Activated T-helper 1 cell treated with anti-CD3 and anti-CD28 coated beads, Interleukin-12 subunit alpha, Interleukin-12 subunit beta, Interleukin-2, Interleukin-4 antibody, amounts not matched to agents 30 ng/mL and 10 ng/mL and 1 ng/mL, durations not matched to agents 14 hours and 24 hours and 36 hours (primary cell): ENCODE results near the gene DNASE1L3. TPM values are rescaled to one million over a fixed set of nuclear protein-coding genes. Genes with fewer than 3 reads are reported as not detected.

Experiments
- DNase-seq: peaks from one replicate; pipeline ENCODE4 v3.0.0; 2021; ENCODE audit warnings: low spot score
- H3K27ac Mint-ChIP-seq: one replicate; pipeline ENCODE4 v1.8.0; 2021; ENCODE audit warnings: mild to moderate bottlenecking, mixed read lengths
- H3K27me3 Mint-ChIP-seq: one replicate; pipeline ENCODE4 v1.8.0; 2022; ENCODE audit warnings: mild to moderate bottlenecking, moderate library complexity, mixed read lengths; ENCODE audit not compliant: insufficient read depth
- H3K36me3 Mint-ChIP-seq: one replicate; pipeline ENCODE4 v1.8.0; 2021; ENCODE audit warnings: low read depth, mixed read lengths
- H3K4me1 Mint-ChIP-seq: one replicate; pipeline ENCODE4 v1.8.0; 2021; ENCODE audit warnings: low read depth, mixed read lengths
- H3K4me3 Mint-ChIP-seq: one replicate; pipeline ENCODE4 v1.8.0; 2021; ENCODE audit warnings: mild to moderate bottlenecking, moderate library complexity, mixed read lengths
- H3K9me3 Mint-ChIP-seq: one replicate; pipeline ENCODE4 v1.8.0; 2021; ENCODE audit warnings: mixed read lengths
- intact Hi-C: fragments of 100-400 bp; cut with micrococcal nuclease; formaldehyde crosslinking; loops from one replicate; pipeline ENCODE4 v1.15.1; 2024
- total RNA-seq: library from RNA; stranded (reverse); gene quantifications from 2 replicates; pipeline ENCODE4 v1.2.3, GENCODE V29; 2022

DNASE1L3 gene, protein sequence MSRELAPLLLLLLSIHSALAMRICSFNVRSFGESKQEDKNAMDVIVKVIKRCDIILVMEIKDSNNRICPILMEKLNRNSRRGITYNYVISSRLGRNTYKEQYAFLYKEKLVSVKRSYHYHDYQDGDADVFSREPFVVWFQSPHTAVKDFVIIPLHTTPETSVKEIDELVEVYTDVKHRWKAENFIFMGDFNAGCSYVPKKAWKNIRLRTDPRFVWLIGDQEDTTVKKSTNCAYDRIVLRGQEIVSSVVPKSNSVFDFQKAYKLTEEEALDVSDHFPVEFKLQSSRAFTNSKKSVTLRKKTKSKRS
- total RNA-seq = not detected in 2 replicates

DNA sequence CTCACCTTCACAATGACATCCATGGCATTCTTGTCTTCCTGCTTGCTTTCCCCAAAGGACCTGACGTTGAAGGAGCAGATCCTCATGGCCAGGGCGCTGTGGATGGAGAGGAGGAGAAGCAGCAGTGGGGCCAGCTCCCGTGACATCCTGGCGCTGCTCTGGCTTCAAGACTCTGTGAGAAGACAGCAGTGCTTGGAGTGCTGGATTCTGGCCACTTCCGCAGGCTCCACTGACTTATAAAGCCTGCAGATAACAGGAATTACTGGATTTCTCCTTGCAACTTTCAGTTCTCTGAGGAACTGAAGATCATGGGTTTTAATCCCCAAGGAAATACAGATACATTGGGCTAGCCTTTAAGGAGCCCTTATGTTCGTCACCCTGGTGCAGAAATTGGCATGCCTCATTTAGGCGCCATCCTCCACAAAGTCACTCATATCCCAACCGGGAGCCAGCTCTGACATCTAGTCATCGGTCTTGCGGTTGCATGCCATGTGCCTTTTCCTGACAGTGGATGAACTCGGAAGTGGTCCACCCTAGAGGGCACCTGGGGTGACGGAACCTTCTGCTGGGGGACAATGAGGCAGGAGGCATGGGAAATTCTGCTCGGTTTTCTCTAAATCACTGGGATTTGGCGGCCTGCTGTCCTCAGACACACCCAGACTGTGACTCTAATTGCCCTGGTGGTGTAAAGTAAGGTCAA lies at the start of gene DNASE1L3:
TSS of gene DNASE1L3 (minus strand) at position 212 of the 700 bp plus-strand sequence. CDS start at position 146, 66 bp downstream.
- peaks cover 28% of the 10 kb centered on the region for H3K4me1 Mint-ChIP-seq
- no peaks in the 10 kb centered on the region for H3K36me3 Mint-ChIP-seq
- intact Hi-C loops = no loop called here
- H3K9me3 Mint-ChIP-seq = no peaks in the 10 kb centered on the region
- DNase-seq = no peak
- H3K27me3 Mint-ChIP-seq = peaks cover 15% of the 10 kb centered on the region
- H3K27ac Mint-ChIP-seq = no peak within 1 kb of the TSS
- no peak within 1 kb of the TSS for H3K4me3 Mint-ChIP-seq

DNA sequence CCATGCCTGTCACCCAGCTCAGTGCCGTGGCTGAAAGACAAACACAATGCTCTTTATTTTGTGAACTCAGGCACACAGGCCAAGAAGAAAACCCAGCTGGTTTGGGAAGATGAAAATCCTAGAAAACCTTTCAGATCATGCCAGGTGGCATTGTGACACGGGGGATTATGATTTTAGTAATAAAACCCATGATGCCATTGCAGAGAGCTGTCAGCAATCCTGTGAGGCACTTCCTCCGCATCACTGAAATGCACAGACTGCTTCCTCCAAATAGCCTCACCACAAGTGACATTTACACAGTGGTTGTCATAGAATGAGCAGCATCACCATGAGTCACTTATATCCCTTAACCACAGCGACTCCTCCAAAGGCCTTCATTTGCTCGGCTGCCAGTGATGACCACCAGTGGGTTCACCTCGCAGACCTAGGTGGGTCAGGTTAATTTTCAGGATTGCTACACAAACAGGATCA lies 49.5 kb upstream of the DNASE1L3 start:
- no peak overlapping the region for H3K4me3 Mint-ChIP-seq
- intact Hi-C loops = no loop called here
- no peak overlapping the region for H3K27ac Mint-ChIP-seq
- H3K9me3 Mint-ChIP-seq = no peaks in the 10 kb centered on the region
- no peak for DNase-seq
- no peaks in the 10 kb centered on the region for H3K4me1 Mint-ChIP-seq
- no peaks in the 10 kb centered on the region for H3K27me3 Mint-ChIP-seq
- peaks cover 5% of the 10 kb centered on the region for H3K36me3 Mint-ChIP-seq

DNA sequence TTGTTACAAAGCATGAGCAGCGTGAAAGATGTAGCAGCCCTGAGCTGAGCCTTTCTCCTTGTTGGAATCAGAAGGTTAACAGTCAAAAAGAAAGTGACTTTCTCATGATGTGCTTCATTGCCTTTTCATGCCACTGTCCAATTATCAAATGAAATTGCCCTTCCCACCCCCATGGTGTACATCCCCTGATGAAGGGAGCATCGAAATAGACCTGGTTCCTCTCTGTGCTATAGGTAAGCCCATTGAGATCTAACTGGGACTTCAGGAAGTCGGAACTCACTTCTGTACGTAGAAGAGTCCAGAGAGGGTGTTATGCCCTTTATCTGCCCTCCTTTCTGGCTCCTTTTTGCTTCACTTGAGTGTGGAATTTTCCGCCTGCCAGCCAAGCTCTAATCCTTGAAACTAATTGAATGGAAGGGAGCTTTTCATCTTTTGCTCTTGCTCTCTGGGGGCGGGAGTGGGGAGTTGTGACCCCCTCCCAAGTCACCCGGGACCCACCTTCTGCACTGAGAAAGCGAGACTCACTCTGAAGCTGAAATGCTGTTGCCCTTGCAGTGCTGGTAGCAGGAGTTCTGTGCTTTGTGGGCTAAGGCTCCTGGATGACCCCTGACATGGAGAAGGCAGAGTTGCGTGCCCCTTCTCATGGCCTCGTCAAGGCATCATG lies 47.8 kb upstream of the DNASE1L3 start:
- H3K36me3 Mint-ChIP-seq = peaks cover 5% of the 10 kb centered on the region
- H3K27ac Mint-ChIP-seq = no peak overlapping the region
- intact Hi-C loops = no loop called here
- no peaks in the 10 kb centered on the region for H3K9me3 Mint-ChIP-seq
- H3K4me3 Mint-ChIP-seq = no peak overlapping the region
- H3K27me3 Mint-ChIP-seq = no peaks in the 10 kb centered on the region
- DNase-seq = no peak
- H3K4me1 Mint-ChIP-seq = no peaks in the 10 kb centered on the region

DNA sequence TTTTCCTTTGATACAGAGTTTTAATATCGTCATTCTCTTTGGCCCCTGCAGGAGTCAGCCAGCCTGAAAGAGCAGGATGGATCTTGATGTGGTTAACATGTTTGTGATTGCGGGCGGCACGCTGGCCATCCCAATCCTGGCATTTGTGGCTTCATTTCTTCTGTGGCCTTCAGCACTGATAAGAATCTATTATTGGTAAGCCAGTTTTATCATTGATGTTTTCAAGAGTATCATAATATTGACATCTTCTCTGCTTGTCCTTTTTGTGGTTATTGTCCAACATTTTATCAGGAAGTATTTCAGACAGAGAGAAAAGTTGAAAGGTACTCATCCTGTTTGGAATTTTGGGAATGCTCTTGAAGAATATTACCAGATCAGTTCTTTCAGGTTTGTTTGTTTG lies 45.7 kb upstream of the DNASE1L3 start:
- Mint-ChIP-seq H3K4me1 (peaks cover 5% of the 10 kb centered on the region), H3K27ac (no peak overlapping the region), H3K27me3 (no peaks in the 10 kb centered on the region), H3K36me3 (peaks cover 5% of the 10 kb centered on the region), H3K9me3 (no peaks in the 10 kb centered on the region), H3K4me3 (no peak overlapping the region)
- intact Hi-C loops = no loop called here
- DNase-seq = no peak

DNA sequence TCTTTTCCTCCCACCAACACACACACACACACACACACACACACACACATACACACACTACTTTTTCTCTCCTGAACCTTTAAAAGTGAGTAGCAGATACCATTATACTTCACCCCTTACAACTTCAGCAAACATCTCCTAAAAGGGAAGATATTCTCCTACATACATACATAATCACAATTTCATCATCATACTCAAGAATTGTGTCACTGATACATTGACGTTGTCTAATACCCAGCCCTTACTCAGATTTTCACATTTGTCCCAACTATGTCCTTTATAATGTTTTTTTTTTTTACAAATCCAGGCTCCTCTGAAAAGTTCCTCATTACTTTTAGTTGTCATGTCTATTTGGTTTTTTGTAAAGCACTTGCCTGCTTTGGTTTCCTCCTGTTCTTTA lies 45.3 kb upstream of the DNASE1L3 start:
- Mint-ChIP-seq H3K4me1 (peaks cover 5% of the 10 kb centered on the region), H3K27me3 (no peaks in the 10 kb centered on the region), H3K4me3 (no peak overlapping the region), H3K9me3 (no peaks in the 10 kb centered on the region), H3K27ac (no peak overlapping the region), H3K36me3 (peaks cover 5% of the 10 kb centered on the region)
- intact Hi-C loops = no loop called here
- DNase-seq = no peak

DNA sequence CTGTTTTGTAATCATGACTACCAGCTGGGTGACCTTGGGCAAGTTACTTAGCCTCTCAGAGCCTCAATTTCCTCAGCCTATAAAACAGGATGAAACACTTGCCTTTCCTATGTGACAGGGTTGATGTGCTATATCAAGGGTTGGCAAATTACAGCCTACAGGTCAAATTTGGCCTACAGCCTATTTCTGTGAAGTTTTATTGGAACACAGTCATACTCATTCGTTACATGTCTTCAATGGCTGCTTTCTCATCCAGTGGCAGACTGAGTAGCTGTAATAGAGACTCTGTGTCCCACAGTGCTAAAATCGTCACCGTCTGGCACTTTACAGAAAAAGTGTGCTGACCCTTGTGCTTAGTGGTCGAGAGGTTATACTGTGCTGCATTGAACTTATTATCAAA lies 43.4 kb upstream of the DNASE1L3 start:
- DNase-seq = no peak
- Mint-ChIP-seq H3K4me1 (peaks cover 5% of the 10 kb centered on the region), H3K27me3 (no peaks in the 10 kb centered on the region), H3K36me3 (peaks cover 5% of the 10 kb centered on the region), H3K4me3 (no peak overlapping the region), H3K9me3 (no peaks in the 10 kb centered on the region), H3K27ac (no peak overlapping the region)
- intact Hi-C loops = no loop called here

DNA sequence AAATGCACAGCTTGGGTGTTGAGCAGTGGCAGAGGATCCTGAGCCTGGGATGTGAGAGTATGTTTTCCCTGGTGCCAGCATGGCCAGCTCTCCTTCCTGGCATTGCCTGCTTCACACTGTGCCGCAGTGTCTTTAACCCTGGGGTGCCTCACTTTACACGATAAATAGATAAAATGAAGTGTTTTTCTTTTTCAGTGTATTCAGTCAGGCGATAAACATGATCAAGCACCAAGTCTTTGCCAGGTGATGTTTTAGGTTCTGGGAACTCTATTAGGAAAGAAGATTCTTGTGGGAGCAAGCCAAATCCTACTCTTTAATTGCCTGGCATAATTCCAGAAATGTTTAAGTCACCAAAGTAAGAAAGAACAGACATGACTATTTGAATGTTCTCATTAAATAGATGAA lies 40.9 kb upstream of the DNASE1L3 start:
- Mint-ChIP-seq H3K27ac (no peak overlapping the region), H3K27me3 (no peaks in the 10 kb centered on the region), H3K9me3 (no peaks in the 10 kb centered on the region), H3K4me1 (peaks cover 5% of the 10 kb centered on the region), H3K36me3 (no peaks in the 10 kb centered on the region), H3K4me3 (no peak overlapping the region)
- intact Hi-C loops = no loop called here
- no peak for DNase-seq

DNA sequence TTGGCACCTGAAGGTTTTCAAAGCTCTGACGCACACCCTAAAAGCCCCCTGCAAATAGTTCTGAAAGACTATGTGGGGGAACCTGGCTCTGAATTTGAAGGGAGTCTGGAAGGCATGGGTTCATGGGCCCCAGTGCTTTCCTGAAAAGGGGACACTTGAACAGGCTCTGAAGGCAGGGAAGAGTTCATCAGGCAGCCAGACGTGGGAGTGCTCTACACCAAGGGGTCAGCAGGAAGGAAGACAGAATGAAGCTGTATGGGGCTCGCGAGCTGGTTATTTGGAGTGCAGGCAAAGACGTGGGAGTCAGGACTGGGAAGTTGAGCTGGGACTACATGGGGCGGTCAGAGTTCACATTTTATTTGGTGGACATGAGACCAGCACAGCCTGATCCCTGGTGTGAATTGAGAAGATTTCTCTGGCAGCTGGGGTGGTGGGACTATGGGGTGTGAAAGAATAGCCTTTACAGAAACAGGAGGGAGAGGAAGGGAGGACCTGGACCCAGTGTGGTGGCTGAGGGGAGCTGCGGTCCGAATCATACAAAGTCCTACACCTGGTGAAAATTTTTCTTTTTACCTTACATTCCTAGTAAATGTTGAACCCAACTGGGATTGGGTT lies 39.4 kb upstream of the DNASE1L3 start:
- Mint-ChIP-seq H3K27me3 (no peaks in the 10 kb centered on the region), H3K9me3 (no peaks in the 10 kb centered on the region), H3K27ac (no peak overlapping the region), H3K4me1 (peaks cover 5% of the 10 kb centered on the region), H3K36me3 (no peaks in the 10 kb centered on the region), H3K4me3 (no peak overlapping the region)
- intact Hi-C loops = no loop called here
- no peak for DNase-seq

DNA sequence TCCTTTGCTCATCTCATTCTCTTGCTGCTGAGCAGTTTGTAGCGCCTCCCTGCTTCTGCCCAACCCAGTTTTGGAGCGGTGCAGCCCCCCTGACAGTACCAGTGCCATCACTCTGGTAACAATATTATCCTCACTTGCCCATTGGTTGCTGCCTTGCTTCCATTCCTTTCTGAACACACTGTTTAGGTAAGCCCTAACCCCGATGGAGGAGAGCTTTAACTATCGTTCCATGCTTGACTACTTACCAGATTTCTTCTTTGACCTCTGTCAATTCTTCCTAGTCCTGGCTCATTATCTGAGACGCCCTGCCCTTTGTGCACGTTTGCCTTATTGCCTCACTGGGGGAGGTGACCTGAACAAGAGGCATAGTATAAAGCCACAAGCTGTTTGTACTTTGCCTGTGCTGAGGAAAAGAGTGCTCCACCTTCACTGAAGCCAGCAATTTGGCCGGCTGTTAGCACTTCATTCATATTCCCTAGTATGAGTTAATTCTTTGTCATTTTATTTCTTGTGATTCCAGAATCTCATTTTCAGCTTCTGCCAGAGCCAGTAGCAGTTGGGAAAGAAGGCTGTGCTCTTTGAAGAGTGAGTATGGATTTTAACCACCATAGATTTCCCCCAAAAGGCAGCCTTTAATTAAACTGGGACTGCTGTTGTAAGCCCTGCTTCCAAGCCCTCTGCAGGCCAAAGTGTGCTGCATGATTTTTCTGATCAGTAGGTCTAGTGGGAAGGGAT lies 38.8 kb upstream of the DNASE1L3 start:
- Mint-ChIP-seq H3K27ac (no peak overlapping the region), H3K9me3 (no peaks in the 10 kb centered on the region), H3K27me3 (no peaks in the 10 kb centered on the region), H3K4me1 (peaks cover 5% of the 10 kb centered on the region), H3K36me3 (no peaks in the 10 kb centered on the region), H3K4me3 (no peak overlapping the region)
- intact Hi-C loops = no loop called here
- DNase-seq = no peak

DNA sequence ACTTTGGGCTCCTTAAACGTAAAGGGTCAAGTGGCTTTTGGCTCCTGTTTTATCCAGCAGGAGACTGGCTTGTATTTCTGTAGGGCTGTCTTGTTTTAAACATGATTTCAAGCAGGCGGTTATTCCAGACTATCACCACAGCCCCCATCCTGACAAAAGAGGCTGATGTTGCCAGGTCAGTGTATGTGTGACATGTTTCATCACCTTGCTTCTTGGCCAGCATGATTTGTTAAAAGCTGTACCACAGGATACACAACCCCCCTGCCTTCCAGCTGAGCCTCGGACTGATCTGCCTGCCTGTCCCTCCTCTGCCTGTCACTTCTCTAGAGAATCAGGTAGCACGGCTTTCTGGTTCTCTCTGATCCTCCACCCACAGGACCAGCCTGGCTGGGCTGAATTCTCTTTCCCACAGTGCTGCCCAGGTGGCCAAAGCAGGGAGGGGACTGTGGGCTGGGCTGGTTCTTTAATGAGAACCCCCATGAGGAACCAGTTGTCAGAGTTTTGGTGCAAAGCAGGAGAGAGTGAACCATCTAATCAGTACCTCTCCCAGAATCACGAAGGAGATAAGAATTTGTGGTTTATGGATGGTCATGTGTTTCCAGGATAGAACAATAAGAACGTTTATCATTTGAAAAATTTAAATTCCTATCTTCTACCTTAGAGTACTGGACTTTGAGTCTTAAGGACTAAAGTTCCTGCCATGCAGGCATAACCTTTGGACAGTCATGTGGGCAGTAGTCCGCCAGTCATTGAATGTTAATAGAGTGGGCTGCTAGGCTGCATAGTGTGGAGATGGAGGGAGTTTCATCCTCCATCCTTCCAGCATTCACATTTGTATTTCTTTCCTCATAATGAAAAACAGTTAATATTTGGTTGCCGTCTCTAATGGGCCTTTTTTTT lies 35.6 kb upstream of the DNASE1L3 start:
- intact Hi-C loops = no loop called here
- no peak for DNase-seq
- no peaks in the 10 kb centered on the region for H3K4me1 Mint-ChIP-seq
- no peak overlapping the region for H3K27ac Mint-ChIP-seq
- H3K4me3 Mint-ChIP-seq = no peak overlapping the region
- no peaks in the 10 kb centered on the region for H3K36me3 Mint-ChIP-seq
- H3K9me3 Mint-ChIP-seq = no peaks in the 10 kb centered on the region
- H3K27me3 Mint-ChIP-seq = peaks cover 5% of the 10 kb centered on the region

DNA sequence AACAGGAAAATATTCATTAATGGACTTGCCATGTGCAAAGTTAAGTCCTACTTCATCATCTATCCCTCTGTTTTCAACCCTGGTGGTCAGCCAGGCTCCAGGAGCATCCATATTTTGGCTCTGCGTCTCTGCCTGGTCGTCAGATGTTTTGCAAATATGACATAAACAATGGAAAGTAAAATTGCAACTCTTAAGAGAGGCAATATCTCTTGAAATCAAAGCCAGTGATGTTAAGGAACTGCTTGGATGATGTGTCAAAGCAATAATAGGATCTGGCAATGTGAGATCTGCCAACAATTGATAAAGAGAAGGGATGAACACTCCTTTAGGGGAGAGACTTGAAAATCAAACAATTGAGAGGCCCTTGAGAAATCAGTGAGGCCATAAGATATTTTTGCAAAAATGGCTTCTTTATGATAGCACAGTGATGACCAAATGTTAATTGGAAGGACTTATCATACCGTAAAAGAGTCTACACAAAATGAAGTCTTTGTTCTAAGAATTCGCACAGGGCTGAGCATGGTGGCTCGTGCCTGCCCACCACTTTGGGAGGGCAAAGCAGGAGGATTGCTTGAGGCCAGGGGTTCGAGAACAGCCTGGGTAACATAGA lies 33.3 kb upstream of the DNASE1L3 start:
- Mint-ChIP-seq H3K4me1 (no peaks in the 10 kb centered on the region), H3K36me3 (no peaks in the 10 kb centered on the region), H3K4me3 (no peak overlapping the region), H3K27ac (no peak overlapping the region), H3K9me3 (no peaks in the 10 kb centered on the region), H3K27me3 (peaks cover 5% of the 10 kb centered on the region)
- intact Hi-C loops = no loop called here
- no peak for DNase-seq
